Nephron progenitor cell (in vitro differentiated cells): ENCODE measurements around the gene RAB43.

Source experiments
- DNase-seq: peaks from one replicate; pipeline ENCODE4 v3.0.0; 2021
- H3K27ac Mint-ChIP-seq: 2 replicates; pipeline ENCODE4 v1.8.0; 2021; ENCODE audit warnings: mild to moderate bottlenecking, moderate library complexity, mixed read lengths
- H3K27me3 Mint-ChIP-seq: 2 replicates; pipeline ENCODE4 v1.8.0; 2021; ENCODE audit warnings: mild to moderate bottlenecking, low read depth, mixed read lengths; ENCODE audit not compliant: poor library complexity
- H3K36me3 Mint-ChIP-seq: 2 replicates; pipeline ENCODE4 v1.8.0; 2021; ENCODE audit warnings: low read depth, mixed read lengths
- H3K4me1 Mint-ChIP-seq: 2 replicates; pipeline ENCODE4 v1.8.0; 2021; ENCODE audit warnings: mixed read lengths
- H3K4me3 Mint-ChIP-seq: 2 replicates; pipeline ENCODE4 v1.8.0; 2021; ENCODE audit warnings: mild to moderate bottlenecking, moderate library complexity, mixed read lengths
- H3K9me3 Mint-ChIP-seq: 2 replicates; pipeline ENCODE4 v1.8.0; 2021; ENCODE audit warnings: mild to moderate bottlenecking, moderate library complexity, mixed read lengths
- CTCF ChIP-seq: fragments of 200-600 bp; sonication (generic); IDR thresholded peaks from 2 replicates; pipeline ENCODE4 v1.5.0; 2021; ENCODE audit warnings: antibody characterized with exemption

RAB43 gene

GRCh38 chr3:129063841-129064482, 57.6 kb downstream of the RAB43 start:
- TF ChIP-seq CTCF = no peak
- H3K4me1 Mint-ChIP-seq = peaks cover 24% of the 10 kb centered on the region
- no peaks in the 10 kb centered on the region for H3K36me3 Mint-ChIP-seq
- no peak overlapping the region for H3K27ac Mint-ChIP-seq
- H3K27me3 Mint-ChIP-seq = no peaks in the 10 kb centered on the region
- H3K4me3 Mint-ChIP-seq = no peak overlapping the region
- DNase-seq = no peak
- H3K9me3 Mint-ChIP-seq = peaks cover 4% of the 10 kb centered on the region

- Mint-ChIP-seq H3K9me3 (peaks cover 4% of the 10 kb centered on the region), H3K36me3 (no peaks in the 10 kb centered on the region), H3K4me3 (no peak overlapping the region), H3K27ac (no peak overlapping the region), H3K27me3 (no peaks in the 10 kb centered on the region), H3K4me1 (peaks cover 28% of the 10 kb centered on the region)
- TF ChIP-seq CTCF = no peak
- DNase-seq = no peak
These were observed 58.4 kb downstream of the RAB43 start for GRCh38 chr3:129063091-129063640.

GRCh38 chr3:129061888-129062834, 59.4 kb downstream of the RAB43 start:
- no peak for DNase-seq
- TF ChIP-seq CTCF = no peak
- no peak overlapping the region for H3K27ac Mint-ChIP-seq

GRCh38 chr3:129061023-129061887, 60.3 kb downstream of the RAB43 start:
- Mint-ChIP-seq H3K36me3 (no peaks in the 10 kb centered on the region), H3K4me3 (no peak overlapping the region), H3K4me1 (peaks cover 23% of the 10 kb centered on the region), H3K27ac (no peak overlapping the region), H3K9me3 (no peaks in the 10 kb centered on the region), H3K27me3 (peaks cover 8% of the 10 kb centered on the region)
- no peak for DNase-seq
- no peak for TF ChIP-seq CTCF

More at GRCh38 chr3:129061888-129062834, 59.4 kb downstream of the RAB43 start:
- Mint-ChIP-seq H3K36me3 (no peaks in the 10 kb centered on the region), H3K27me3 (no peaks in the 10 kb centered on the region), H3K4me1 (peaks cover 23% of the 10 kb centered on the region), H3K4me3 (no peak overlapping the region), H3K9me3 (no peaks in the 10 kb centered on the region)

GRCh38 chr3:129060276-129061022, 61.2 kb downstream of the RAB43 start, which contains the start of gene GP9:
Gene GP9, plus strand, starts transcription at chr3:129060779. Its CDS starts 961 bp downstream, at chr3:129061740.
- H3K36me3 Mint-ChIP-seq = no peaks in the 10 kb centered on the region
- H3K9me3 Mint-ChIP-seq = no peaks in the 10 kb centered on the region
- peaks cover 15% of the 10 kb centered on the region for H3K27me3 Mint-ChIP-seq
- H3K4me1 Mint-ChIP-seq = peaks cover 19% of the 10 kb centered on the region
- no peak for DNase-seq
- no peak within 1 kb of the TSS for H3K4me3 Mint-ChIP-seq
- no peak for TF ChIP-seq CTCF
- H3K27ac Mint-ChIP-seq = no peak within 1 kb of the TSS
